ENCODE data around the gene SAFB2. TPM values are rescaled to one million over a fixed set of nuclear protein-coding genes. Genes with fewer than 3 reads are reported as not detected.

SAFB2 gene
- total RNA-seq, 1 experiment from 2014 or later: 76.1 TPM

GRCh38 chr19:5632241-5632612 is 9.7 kb upstream of the SAFB2 start:
- Mint-ChIP-seq H3K27ac (peak overlapping the region in 1 of 3 experiments; percentile 6; a peak in 1 of 7 replicates), H3K27me3 (ENCODE audit: low read depth) (no peaks in the 10 kb centered on the region), H3K9me3 (no peaks in the 10 kb centered on the region), H3K36me3 (ENCODE audit: insufficient read depth in 1 of 3, low read depth in 3 of 3) (peaks cover 8 to 59% (median 42%) of the 10 kb centered on the region in 3 experiments; a peak in 6 of 7 replicates), H3K4me1 (peaks cover 5% of the 10 kb centered on the region in 2 experiments), H3K4me3 (no peak overlapping the region)
- H3K56ac ChIP-seq (ENCODE audit: insufficient read length, low read depth, low read length): no peak overlapping the region
- DNase-seq: no peak
- H3K79me1 ChIP-seq (ENCODE audit: insufficient read depth, low read depth, low read length, poor library complexity, severe bottlenecking): peaks cover 26% of the 10 kb centered on the region
- no peak overlapping the region for H2BK12ac ChIP-seq (ENCODE audit: insufficient read length, low read depth, low read length)
- no CpG with 5 or more reads among the region's 4 CpGs for WGBS (ENCODE audit: extremely low coverage, insufficient read length, low lambda C conversion rate)
- H2BK120ac ChIP-seq (ENCODE audit: low read depth, low read length, poor library complexity, severe bottlenecking): no peak overlapping the region
- H3K23ac ChIP-seq (ENCODE audit: insufficient read length, low read depth, low read length): no peak overlapping the region
- no peak overlapping the region for H3K18ac ChIP-seq (ENCODE audit: insufficient read length, low read depth, low read length)
- no peak overlapping the region for H3T11ph ChIP-seq (ENCODE audit: low read length)
- no peak overlapping the region for H4K5ac ChIP-seq (ENCODE audit: insufficient read length, low read depth, low read length)
- H3K9ac ChIP-seq (ENCODE audit: extremely low read depth, insufficient read length, low read length): no peak overlapping the region
- H2BK15ac ChIP-seq (ENCODE audit: low read depth, low read length): no peak overlapping the region
- no peak overlapping the region for H3K4ac ChIP-seq (ENCODE audit: low read depth, low read length)
- no peak overlapping the region for H2AFZ ChIP-seq (ENCODE audit: low read length)
- H2AK5ac ChIP-seq (ENCODE audit: insufficient read length, low read length): no peak overlapping the region
- H2BK20ac ChIP-seq (ENCODE audit: low read depth, low read length, poor library complexity, severe bottlenecking): no peak overlapping the region
- H4K8ac ChIP-seq (replicated peaks; ENCODE audit: insufficient read length, low read depth, low read length): no peak overlapping the region
- H4K20me1 ChIP-seq (ENCODE audit: control insufficient read depth, insufficient read depth, insufficient read length): no peaks in the 10 kb centered on the region
- no peaks in the 10 kb centered on the region for H3K4me1 ChIP-seq (ENCODE audit: insufficient read depth, low read length)
- no peak overlapping the region for H3K14ac ChIP-seq (ENCODE audit: insufficient read depth, low read length)
- H2BK5ac ChIP-seq (ENCODE audit: insufficient read length, low read length): no peak overlapping the region
- no peak overlapping the region for H3K4me2 ChIP-seq (ENCODE audit: insufficient read depth, insufficient read length, low read length)
- H4K91ac ChIP-seq (ENCODE audit: insufficient read length, low read depth, low read length): no peak overlapping the region
- no peaks in the 10 kb centered on the region for H3K9me3 ChIP-seq (ENCODE audit: control insufficient read depth, low read depth, low read length)
- no peak overlapping the region for H3K27ac ChIP-seq (ENCODE audit: insufficient read length, low read depth, low read length)
- no peaks in the 10 kb centered on the region for H3K27me3 ChIP-seq (ENCODE audit: insufficient read depth, low read length)
- TF ChIP-seq, protein P1, sequence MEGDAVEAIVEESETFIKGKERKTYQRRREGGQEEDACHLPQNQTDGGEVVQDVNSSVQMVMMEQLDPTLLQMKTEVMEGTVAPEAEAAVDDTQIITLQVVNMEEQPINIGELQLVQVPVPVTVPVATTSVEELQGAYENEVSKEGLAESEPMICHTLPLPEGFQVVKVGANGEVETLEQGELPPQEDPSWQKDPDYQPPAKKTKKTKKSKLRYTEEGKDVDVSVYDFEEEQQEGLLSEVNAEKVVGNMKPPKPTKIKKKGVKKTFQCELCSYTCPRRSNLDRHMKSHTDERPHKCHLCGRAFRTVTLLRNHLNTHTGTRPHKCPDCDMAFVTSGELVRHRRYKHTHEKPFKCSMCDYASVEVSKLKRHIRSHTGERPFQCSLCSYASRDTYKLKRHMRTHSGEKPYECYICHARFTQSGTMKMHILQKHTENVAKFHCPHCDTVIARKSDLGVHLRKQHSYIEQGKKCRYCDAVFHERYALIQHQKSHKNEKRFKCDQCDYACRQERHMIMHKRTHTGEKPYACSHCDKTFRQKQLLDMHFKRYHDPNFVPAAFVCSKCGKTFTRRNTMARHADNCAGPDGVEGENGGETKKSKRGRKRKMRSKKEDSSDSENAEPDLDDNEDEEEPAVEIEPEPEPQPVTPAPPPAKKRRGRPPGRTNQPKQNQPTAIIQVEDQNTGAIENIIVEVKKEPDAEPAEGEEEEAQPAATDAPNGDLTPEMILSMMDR (conservative IDR thresholded peaks at IDR 0.05): no peak
- H3K23me2 ChIP-seq (ENCODE audit: insufficient read length, low read depth, low read length, poor library complexity, severe bottlenecking): no peaks in the 10 kb centered on the region
- H3K79me2 ChIP-seq (ENCODE audit: insufficient read depth, low read length): peaks cover 55% of the 10 kb centered on the region; the same call in 1 of the 2 replicates
